Endothelial cell of umbilical vein (primary cell): ENCODE results near the gene VIL1. TPM values are rescaled to one million over a fixed set of nuclear protein-coding genes. Genes with fewer than 3 reads are reported as not detected.

Experiments
- BruUV-seq: library from RNA; stranded (reverse); fragments of 400-500 nt; replicated peaks from 2 replicates; lab custom pipeline; 2021; lab: Mats Ljungman, UMichigan
- CTCF ChIA-PET: fragments of 300-600, 350-600 bp; sonication (Branson Sonifier 250); formaldehyde crosslinking; loops from one replicate; lab custom pipeline; 2021; ENCODE audit warnings: antibody characterized with exemption, inconsistent platforms; lab: Charles Lee
- POLR2A ChIA-PET: fragments of 300-600, 350-600 bp; sonication (Branson Sonifier 250); formaldehyde crosslinking; loops from one replicate; lab custom pipeline; 2021; ENCODE audit warnings: antibody characterized with exemption, inconsistent platforms; lab: Charles Lee
- DNase-seq: peaks from one replicate; pipeline ENCODE4 v3.0.0-alpha.2; 2011; ENCODE audit warnings: low read depth, low spot score
- FAIRE-seq: peaks from 2 replicates; lab custom pipeline; 2011; peaks lifted over from hg19 to GRCh38; lab: Jason Lieb, UNC
- H2AFZ ChIP-seq: 2 replicates; pipeline ENCODE4 v1.6.0; 2012; ENCODE audit warnings: low read depth, low read length, control low read depth, inconsistent platforms
- H3K27ac ChIP-seq: 2 replicates; pipeline ENCODE4 v1.5.1; 2011; ENCODE audit warnings: low read depth, mild to moderate bottlenecking, control low read depth, low read length, moderate library complexity; ENCODE audit not compliant: insufficient read depth
- H3K27me3 ChIP-seq, 2 experiments: 2 replicates each; pipeline versions ENCODE4 v1.6.0 to v1.6.1; 2011; ENCODE audit warnings: low read length in 2 of 2, mixed read lengths in 1 of 2; ENCODE audit not compliant: control insufficient read depth in 2 of 2, insufficient read depth in 2 of 2
- H3K36me3 ChIP-seq, 2 experiments: 2 replicates in 1 of 2; 3 replicates in 1 of 2; pipeline ENCODE4 v1.5.1; 2011; ENCODE audit warnings: low read length in 2 of 2, mild to moderate bottlenecking in 1 of 2, moderate library complexity in 1 of 2; ENCODE audit not compliant: control insufficient read depth in 2 of 2, insufficient read depth in 2 of 2; ENCODE audit errors: extremely low read depth in 1 of 2
- H3K4me1 ChIP-seq: 3 replicates; pipeline ENCODE4 v1.5.1; 2011; ENCODE audit warnings: mild to moderate bottlenecking, low read length; ENCODE audit not compliant: control insufficient read depth, insufficient read depth; ENCODE audit errors: extremely low read depth
- H3K4me2 ChIP-seq: 2 replicates; pipeline ENCODE4 v1.6.1; 2011; ENCODE audit warnings: low read length, control low read depth, mixed read lengths; ENCODE audit not compliant: insufficient read depth
- H3K4me3 ChIP-seq, 3 experiments: fragments of 200-600 bp in 1 of 3; sonication (generic), shearing (Covaris generic) in 1 of 3; replicated peaks in 1 of 3; 2 replicates each; pipeline ENCODE4 v1.5.1; 2011 to 2016; ENCODE audit warnings: control low read depth in 3 of 3, low read length in 3 of 3, mild to moderate bottlenecking in 2 of 3, inconsistent platforms in 1 of 3, low read depth in 1 of 3, moderate library complexity in 1 of 3; ENCODE audit not compliant: insufficient read depth in 1 of 3
- H3K79me2 ChIP-seq: 2 replicates; pipeline ENCODE4 v1.6.0; 2012; ENCODE audit warnings: low read length, inconsistent platforms; ENCODE audit not compliant: control insufficient read depth, insufficient read depth
- H3K9ac ChIP-seq: replicated peaks from 2 replicates; pipeline ENCODE3; 2011; ENCODE audit warnings: low read length, control low read depth; ENCODE audit not compliant: insufficient read depth; ENCODE audit errors: extremely low read depth
- H3K9me1 ChIP-seq: replicated peaks from 3 replicates; pipeline ENCODE4 v1.6.0; 2011; ENCODE audit warnings: mild to moderate bottlenecking, low read length; ENCODE audit not compliant: control insufficient read depth, insufficient read depth; ENCODE audit errors: extremely low read depth
- H3K9me3 ChIP-seq: replicated peaks from 2 replicates; pipeline ENCODE4 v1.5.1; 2012; ENCODE audit warnings: low read length, inconsistent platforms; ENCODE audit not compliant: control insufficient read depth, insufficient read depth
- H4K20me1 ChIP-seq: replicated peaks from 2 replicates; pipeline ENCODE3; 2011; ENCODE audit warnings: mild to moderate bottlenecking, low read length; ENCODE audit not compliant: control insufficient read depth, insufficient read depth; ENCODE audit errors: extremely low read depth
- CTCF ChIP-seq, 2 donors: IDR thresholded peaks; 1 replicate in 1 of 2; 2 replicates in 1 of 2; pipeline ENCODE4 v1.5.1; 2011; ENCODE audit warnings: low read length in 2 of 2, mild to moderate bottlenecking in 2 of 2, moderate library complexity in 2 of 2, control low read depth in 1 of 2, inconsistent platforms in 1 of 2, low read depth in 1 of 2; ENCODE audit not compliant: insufficient read depth in 1 of 2; ENCODE audit errors: extremely low read depth in 1 of 2
- EZH2 ChIP-seq: IDR thresholded peaks from 2 replicates; pipeline ENCODE4 v1.6.1; 2012; ENCODE audit warnings: borderline replicate concordance, low read depth, mild to moderate bottlenecking, moderate library complexity, low read length, inconsistent platforms; ENCODE audit not compliant: severe bottlenecking
- FOS ChIP-seq: IDR thresholded peaks from 2 replicates; pipeline ENCODE4 v1.6.1; 2011; ENCODE audit warnings: mild to moderate bottlenecking, low read length, moderate library complexity, borderline replicate concordance; ENCODE audit not compliant: insufficient read depth
- GATA2 ChIP-seq: IDR thresholded peaks from 2 replicates; pipeline ENCODE4 v1.7.0; 2011; ENCODE audit warnings: low read depth, mild to moderate bottlenecking, moderate library complexity, mixed read lengths, low read length; ENCODE audit not compliant: insufficient read length, insufficient read depth
- JUN ChIP-seq: IDR thresholded peaks from 2 replicates; pipeline ENCODE4 v1.6.1; 2011; ENCODE audit warnings: borderline replicate concordance, low read depth; ENCODE audit not compliant: insufficient read length, insufficient read depth
- MAX ChIP-seq: IDR thresholded peaks from 2 replicates; pipeline ENCODE4 v1.6.1; 2011; ENCODE audit not compliant: insufficient read depth, insufficient read length
- MYC ChIP-seq: IDR thresholded peaks from one replicate; pipeline ENCODE4 v1.6.1; 2011; ENCODE audit warnings: mild to moderate bottlenecking, low read depth, low read length
- POLR2A ChIP-seq: IDR thresholded peaks from 2 replicates; pipeline ENCODE4 v1.6.1; 2012; ENCODE audit warnings: low read depth, mild to moderate bottlenecking, control low read depth, low read length
- POLR2AphosphoS5 ChIP-seq: IDR thresholded peaks from 2 replicates; pipeline ENCODE4 v1.6.1; 2012; ENCODE audit warnings: low read depth, mild to moderate bottlenecking, control low read depth, low read length, moderate library complexity; ENCODE audit not compliant: insufficient read depth
- dilution Hi-C: fragments of 300-500 bp; cut with MboI; formaldehyde crosslinking; loops from one replicate; pipeline ENCODE4 v1.15.0; 2019; ENCODE audit warnings: low sequenced_read_pairs; ENCODE audit not compliant: extremely low pct_ligation_motif_present
- intact Hi-C: fragments of 100-400 bp; cut with micrococcal nuclease; formaldehyde crosslinking; loops from one replicate; pipeline ENCODE4 v1.10.0; 2022
- polyA plus RNA-seq, 4 experiments: library from polyadenylated mRNA; depleted of rRNA in 3 of 4; stranded (reverse) in 3 of 4; unstranded in 1 of 4; fragments of >200 nt; gene quantifications; 2 replicates each; pipeline versions ENCODE4 v1.2.1 to v1.2.3, GENCODE V29; 2011 to 2012; ENCODE audit warnings: missing spikeins in 1 of 4
- total RNA-seq: library from RNA; stranded (reverse); gene quantifications from 2 replicates; pipeline ENCODE4 v1.2.3, GENCODE V29; 2021

Gene VIL1
- total and polyA plus RNA-seq, 2 donors (not counting 3 experiments of a cell fraction or from before 2014, with no cell fraction given), result not detected

GRCh38 chr2:218407717-218408116 lies 11.2 kb upstream of the VIL1 start:
- Histone ChIP-seq H3K9ac (no peak overlapping the region), H3K36me3 (peaks cover 0 to 15% of the 10 kb centered on the region in 2 experiments), H2AFZ (no peak overlapping the region), H3K79me2 (no peaks in the 10 kb centered on the region), H4K20me1 (no peaks in the 10 kb centered on the region), H3K4me3 (no peak overlapping the region), H3K9me1 (no peaks in the 10 kb centered on the region), H3K27me3 (no peaks in the 10 kb centered on the region), H3K9me3 (no peaks in the 10 kb centered on the region), H3K27ac (no peak overlapping the region), H3K4me2 (no peak overlapping the region), H3K4me1 (peaks cover 19% of the 10 kb centered on the region)
- no peak for DNase-seq
- FAIRE-seq, result no peak
- CTCF ChIA-PET, result interaction anchor here (0.7 to 5.0 kb wide), 2 partner anchors 58 to 588 kb away, joined by 3 to 26 read pairs; no protein-coding TSS in a partner anchor
- TF ChIP-seq EZH2 (no peak), POLR2AphosphoS5 (no peak), JUN (no peak), CTCF (IDR thresholded peaks at IDR 0.05; ENCODE audit: extremely low read depth in 1 of 2, insufficient read depth in 1 of 2, low read depth in 1 of 2, low read length in 2 of 2) (no peak), MYC (no peak), FOS (no peak), MAX (no peak), GATA2 (no peak), POLR2A (no peak)
- dilution Hi-C loops, result no loop called here
- intact Hi-C loops, result loop anchor here (5.0 kb wide), 2 partner anchors 180 to 440 kb away; no protein-coding TSS in a partner anchor
- BruUV-seq, result no TSS peak
- POLR2A ChIA-PET, result interaction anchor here (0.6 kb wide), 1 partner anchor 166 kb away, joined by 4 read pairs; no protein-coding TSS in a partner anchor
